Epidermal melanocyte (primary cell): ENCODE data around the gene SDC3.

Experiments used
- DNase-seq: peaks from one replicate; pipeline ENCODE4 v3.0.0; 2011; ENCODE audit warnings: low spot score; ENCODE audit not compliant: insufficient read length

The SDC3 gene

GRCh38 chr1:30855686-30856259 lies 52.8 kb downstream of the SDC3 start:
- no peak for DNase-seq

GRCh38 chr1:30853350-30853749 lies 55.2 kb downstream of the SDC3 start:
- DNase-seq, result no peak

- DNase-seq, result peak; percentile 33
Measured at GRCh38 chr1:30852026-30852425, 56.5 kb downstream of the SDC3 start.

GRCh38 chr1:30851286-30851685 lies 57.3 kb downstream of the SDC3 start:
- DNase-seq, result no peak

GRCh38 chr1:30850607-30851006 lies 58.0 kb downstream of the SDC3 start:
- DNase-seq, result no peak

DNA sequence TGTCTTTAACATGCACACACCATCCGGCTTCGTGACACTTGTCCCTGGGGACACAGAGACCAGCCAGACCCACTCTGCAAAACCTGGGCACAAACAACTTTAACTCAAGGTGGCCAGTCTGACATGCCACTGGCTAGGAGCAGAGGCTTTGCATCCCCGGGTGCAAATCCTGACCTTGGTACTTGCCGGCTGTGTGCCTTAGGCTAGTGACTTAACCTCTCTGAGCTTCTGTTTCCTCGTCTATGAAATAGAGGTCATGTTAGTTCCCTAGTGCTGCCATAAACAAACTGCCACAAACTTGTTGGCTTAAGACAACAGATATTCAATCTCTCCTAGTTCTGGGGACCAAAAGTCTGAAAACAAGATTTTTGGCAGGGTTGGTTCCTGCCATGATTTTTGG lies 60.4 kb downstream of the SDC3 start:
- DNase-seq, result no peak

DNA sequence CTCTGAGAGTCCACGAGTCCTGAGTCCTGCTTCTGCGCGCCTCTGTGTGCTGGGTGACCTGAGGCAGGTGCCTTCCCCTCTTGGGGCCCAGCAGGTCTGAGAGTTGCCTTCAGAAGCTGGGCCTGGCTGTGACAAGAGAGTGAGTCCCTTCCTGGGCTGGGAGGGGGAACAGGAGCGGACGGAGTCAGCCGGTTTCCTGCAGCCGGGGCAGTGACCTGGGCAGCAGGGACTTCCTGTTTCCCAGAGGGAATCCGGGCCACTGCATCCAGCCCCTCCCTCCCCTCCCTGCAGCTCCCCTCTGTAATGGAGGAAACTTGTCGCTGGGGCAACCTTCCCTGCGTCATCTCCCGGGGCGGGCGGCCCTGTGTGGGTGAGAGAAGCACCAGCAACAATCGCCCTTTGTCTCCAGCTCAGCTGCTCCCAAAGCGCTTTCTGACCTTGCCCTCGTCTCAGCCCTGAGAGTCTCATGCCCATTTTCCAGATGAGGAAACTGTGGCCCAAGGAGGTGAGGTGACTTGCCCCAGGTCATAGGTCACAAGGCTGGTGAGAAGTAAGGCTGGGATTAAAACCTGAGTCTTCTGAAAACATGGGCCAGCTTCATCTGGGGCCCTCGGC lies 61.1 kb downstream of the SDC3 start:
- DNase-seq, result peak; percentile 73

- no peak for DNase-seq
Measured at GRCh38 chr1:30846587-30846986, 62.0 kb downstream of the SDC3 start.

DNA sequence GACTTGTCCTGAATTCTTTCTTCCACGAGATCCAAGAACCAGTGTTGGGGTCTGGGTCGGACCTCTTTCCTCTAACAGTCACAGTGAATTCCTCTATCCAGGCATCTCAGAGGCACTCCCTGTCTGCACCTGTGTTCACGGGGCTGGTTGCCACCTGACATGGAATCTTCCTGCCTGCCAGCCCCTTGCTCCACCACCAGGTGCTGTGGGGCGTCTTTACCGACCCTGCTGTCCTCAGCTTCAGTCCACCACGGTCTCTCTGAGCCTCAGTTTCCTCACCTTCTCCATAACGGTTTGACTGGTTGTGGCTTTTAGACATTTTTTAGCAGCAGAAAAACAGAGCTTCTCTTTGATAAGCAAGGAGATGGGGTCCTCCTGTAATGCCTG lies 62.7 kb downstream of the SDC3 start:
- DNase-seq, result no peak

DNA sequence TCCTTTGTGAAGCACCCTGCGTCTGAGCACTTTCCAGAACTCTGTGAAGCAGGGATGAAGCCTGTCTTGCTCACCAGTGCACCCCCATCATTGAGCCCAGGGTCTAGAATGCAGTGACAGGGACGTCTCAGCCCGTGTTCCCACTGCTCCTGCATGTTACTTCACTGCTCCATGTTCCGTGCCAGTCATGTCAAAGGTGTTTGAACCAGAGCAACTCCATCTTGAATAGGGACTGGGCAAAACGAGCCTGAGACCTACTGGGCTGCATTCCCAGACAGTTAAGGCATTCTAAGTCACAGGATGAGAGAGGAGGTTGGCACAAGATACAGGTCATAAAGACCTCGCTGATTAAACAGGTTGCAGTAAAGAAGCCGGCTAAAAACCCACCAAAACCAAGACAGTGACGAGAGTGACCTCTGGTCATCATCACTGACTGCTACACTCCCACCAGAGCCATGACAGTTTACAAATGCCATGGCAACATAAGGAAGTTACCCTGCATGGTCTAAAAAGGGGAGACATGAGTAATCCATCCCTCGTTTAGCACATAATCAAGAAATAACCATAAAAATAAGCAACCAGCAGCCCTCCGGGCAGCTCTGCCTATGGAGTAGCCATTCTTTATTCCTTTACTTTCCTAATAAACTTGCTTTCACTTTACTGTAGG lies 63.2 kb downstream of the SDC3 start:
- no peak for DNase-seq

DNA sequence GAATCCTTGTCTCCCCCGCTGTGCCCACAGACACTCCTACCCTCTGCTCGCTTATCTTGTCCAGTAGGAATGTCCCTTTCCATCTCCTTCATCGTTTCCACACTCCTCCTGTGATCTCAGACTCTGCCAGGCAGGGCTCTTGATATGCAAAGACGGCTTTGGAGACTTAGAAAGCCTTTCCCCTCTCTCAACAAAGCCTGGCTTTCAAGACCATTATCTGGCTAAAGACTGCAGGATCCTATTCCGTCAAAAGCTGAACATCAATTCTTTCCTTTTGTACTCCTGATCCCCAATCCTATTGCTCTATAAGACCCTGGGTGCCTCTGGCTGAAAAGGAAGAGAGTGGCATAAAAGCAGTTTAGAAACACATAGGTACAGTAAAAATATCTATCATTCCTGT lies 63.9 kb downstream of the SDC3 start:
- no peak for DNase-seq

- DNase-seq, result no peak
Measured at GRCh38 chr1:30842697-30843354, 65.7 kb downstream of the SDC3 start.

DNA sequence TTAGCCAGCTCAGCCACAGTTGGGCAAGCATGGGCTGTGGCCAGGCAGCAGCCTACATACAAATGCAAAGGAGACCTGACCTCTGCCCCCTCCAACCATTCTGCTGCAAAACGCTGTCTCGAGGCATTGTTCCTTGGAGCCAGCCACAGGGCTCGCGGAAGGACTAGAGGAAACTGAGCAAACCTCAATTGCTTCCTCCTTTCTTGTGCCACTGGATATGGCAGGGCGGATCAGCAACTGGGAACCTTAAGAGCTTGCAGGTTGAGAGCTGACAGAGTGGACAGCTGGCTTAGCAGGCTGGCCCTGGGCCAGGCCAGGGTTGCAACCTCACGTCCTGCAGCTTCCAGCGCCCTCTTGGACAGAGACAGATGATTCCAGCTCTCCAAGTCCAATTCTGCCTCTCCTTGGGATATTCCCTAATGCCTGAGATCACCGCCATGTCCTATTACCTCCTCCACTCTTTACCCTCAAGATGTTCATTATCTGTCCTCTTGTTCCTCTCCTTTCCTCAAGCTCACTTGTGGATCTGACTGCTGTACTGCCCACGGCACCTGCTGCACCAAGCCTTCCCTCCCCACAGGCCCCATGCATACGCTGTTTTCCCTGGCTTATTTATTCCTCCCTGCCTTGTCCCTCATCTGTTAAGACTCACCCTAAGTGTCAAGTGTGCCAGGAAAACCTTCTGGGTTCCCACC lies 67.5 kb downstream of the SDC3 start:
- no peak for DNase-seq

- DNase-seq, result no peak
Measured at GRCh38 chr1:30839827-30840359, 68.7 kb downstream of the SDC3 start.

- DNase-seq, result no peak
Measured at GRCh38 chr1:30838996-30839395, 69.6 kb downstream of the SDC3 start.

- DNase-seq, result no peak
Measured at GRCh38 chr1:30837653-30838052, 70.9 kb downstream of the SDC3 start.

- no peak for DNase-seq
Measured at GRCh38 chr1:30834253-30834652, 74.3 kb downstream of the SDC3 start.

GRCh38 chr1:30830537-30830936 lies 78.0 kb downstream of the SDC3 start:
- no peak for DNase-seq

DNA sequence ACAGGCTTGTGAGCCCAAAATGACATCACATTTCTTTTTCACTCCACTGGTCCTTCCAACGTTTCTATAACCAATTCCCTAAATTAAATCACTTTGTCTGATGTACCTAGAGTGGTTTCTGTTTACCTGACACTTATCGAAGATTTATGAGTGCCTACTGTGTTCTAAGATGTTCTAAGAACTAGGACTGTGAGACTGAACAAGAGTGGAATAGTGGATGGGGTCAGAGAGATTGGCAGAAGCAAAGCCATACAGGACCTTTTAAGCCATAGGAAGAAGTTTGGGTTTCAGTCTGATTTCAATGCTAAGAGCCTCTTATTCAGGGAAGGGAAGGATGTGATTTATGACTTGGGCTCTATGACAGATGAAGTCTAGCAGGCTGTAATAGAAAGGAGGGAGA lies 78.7 kb downstream of the SDC3 start:
- no peak for DNase-seq

DNA sequence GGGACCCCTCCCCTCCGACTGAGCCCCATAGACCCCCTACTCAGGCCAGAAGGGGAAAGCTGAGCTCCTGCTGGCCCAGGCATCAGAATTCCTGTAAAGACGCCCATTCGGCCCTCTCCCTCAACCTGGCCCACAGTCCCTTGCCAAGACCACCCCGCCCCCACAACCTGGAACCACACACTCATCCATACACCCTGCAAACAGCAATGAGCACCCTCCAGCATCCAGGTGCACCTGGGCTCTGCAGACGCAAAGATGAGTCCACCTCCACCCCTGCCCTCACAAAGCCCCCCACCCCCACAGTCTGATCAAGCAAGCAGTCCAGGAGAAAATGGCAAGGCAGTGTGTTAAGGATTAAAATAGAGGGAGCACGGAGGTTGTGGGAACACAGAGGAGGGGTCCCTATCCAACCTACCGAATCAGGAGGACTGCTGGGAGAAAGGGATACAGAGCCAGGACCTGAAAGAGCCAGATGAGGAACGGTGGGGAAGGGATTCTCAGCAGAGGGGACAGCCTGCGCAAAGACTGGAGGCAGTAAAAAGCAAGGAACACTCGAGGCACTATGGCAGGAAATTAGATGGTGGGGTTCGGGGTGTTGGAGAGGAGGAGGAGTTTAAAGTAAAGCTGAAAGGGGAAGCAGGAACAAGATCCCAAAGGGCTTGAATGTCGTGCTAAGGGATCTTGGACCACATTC lies 83.7 kb downstream of the SDC3 start:
- DNase-seq, result no peak
